ENCODE data around the gene PDIA4.
A peak's percentile ranks its signal among the peaks of the same experiment; 100 is the strongest.
"Not testable (repeated sequence)": the region's sequence is repeated elsewhere in the genome, so short reads cannot be mapped to it uniquely, and the experiment has no call there.

The PDIA4 gene

GRCh38 chr7:149001427-149002068 is 26.8 kb downstream of the PDIA4 start:
- no peak for DNase-seq

- no peak for DNase-seq
Measured at GRCh38 chr7:149000961-149001360, 27.3 kb downstream of the PDIA4 start.

DNA sequence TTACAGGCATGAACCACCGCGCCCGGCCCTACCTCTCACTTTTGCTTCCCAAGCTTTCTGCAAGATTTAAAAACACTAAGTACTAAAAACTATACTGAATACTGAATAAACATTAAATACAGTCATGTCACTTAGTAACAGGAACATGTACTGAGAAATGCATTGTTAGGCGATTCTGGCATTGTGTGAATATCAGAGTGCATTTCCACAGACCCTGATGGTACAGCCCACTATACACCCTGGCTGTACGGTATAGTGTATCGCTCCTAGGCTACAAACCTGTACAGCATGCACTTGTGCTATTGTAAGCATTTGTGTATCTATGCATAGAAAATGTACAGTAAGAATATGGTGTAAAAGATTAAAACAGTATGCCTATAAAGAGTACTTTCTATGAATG is 29.1 kb downstream of the PDIA4 start:
- DNase-seq: no peak

GRCh38 chr7:148997497-148997896 is 30.8 kb downstream of the PDIA4 start:
- no peak for DNase-seq

DNA sequence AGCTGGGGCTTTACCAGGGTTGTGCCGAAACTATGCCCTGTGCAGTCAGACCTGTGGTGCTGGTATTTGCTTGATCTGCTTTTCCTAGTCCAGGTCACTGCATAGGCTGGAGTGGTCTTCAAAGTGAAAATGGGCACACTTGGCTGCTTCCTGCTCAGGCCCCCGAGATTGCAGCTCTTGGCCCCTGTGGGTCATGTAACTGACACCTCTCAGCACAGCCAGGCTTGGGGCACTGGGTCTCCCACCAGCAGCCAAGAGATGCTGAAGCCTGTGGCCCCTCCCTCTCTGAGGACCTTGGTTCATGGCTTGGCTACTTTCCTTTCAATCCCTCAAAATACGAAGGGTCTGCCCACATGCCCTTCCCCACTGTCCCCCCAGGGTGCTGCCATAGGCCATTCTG is 33.7 kb downstream of the PDIA4 start:
- no peak for DNase-seq

DNA sequence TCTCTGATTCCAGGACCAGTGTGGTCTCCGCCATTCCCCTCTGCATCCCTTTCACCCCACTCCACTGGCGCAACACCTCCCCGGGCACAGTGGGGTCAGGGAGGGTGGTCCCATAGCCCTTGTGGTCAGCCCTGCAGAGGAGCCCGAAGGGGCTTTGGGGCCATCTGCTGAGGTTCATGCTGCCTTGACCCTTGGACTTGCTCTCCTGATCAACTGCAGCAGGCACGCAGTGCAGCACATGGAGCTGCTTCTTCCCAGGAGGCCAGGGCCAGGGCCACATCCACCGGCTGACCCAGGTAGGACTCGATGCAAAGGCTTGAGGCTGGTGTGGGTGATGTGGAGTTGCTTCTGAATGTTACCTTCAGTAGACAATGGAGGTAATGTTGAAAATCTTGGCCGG is 35.1 kb downstream of the PDIA4 start:
- DNase-seq: no peak

- no peak for DNase-seq
Measured at GRCh38 chr7:148991536-148991935, 36.8 kb downstream of the PDIA4 start.

DNA sequence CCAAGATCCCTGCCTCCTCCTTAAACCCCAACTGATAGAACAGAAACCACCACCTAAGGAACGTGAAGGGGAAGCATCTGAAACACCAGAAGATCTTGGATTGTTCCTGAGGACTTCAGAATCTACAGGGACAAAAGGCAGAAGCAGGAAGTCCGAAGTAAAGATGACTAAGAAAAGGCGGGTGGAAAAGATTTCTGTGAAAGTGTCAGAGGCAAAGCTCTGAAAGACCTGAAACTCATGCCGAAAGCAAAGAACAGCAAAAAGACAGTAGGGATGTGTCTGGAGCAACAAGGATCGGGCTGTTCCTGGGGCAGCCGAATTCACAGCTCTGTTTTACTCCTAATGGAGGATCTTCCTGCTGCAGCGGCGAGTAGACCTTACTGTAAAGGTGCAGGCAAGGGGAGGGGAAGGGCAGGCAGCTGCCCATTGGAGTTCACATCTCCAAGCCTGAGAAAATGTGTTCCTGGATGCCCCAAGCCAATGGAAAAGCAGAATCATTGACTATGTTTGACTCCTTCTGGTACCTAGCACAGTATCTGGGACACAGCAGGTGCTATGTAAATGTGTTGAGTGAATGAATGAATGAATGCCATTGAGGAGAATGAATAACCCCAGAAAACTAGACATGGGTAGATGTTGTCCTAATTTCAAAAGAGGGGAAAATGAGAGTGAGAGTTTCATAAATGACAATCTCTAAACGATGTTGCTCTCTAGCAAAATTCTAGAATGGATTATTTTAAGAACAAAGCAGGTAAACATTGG is 40.4 kb downstream of the PDIA4 start:
- peak; percentile 38 for DNase-seq

DNA sequence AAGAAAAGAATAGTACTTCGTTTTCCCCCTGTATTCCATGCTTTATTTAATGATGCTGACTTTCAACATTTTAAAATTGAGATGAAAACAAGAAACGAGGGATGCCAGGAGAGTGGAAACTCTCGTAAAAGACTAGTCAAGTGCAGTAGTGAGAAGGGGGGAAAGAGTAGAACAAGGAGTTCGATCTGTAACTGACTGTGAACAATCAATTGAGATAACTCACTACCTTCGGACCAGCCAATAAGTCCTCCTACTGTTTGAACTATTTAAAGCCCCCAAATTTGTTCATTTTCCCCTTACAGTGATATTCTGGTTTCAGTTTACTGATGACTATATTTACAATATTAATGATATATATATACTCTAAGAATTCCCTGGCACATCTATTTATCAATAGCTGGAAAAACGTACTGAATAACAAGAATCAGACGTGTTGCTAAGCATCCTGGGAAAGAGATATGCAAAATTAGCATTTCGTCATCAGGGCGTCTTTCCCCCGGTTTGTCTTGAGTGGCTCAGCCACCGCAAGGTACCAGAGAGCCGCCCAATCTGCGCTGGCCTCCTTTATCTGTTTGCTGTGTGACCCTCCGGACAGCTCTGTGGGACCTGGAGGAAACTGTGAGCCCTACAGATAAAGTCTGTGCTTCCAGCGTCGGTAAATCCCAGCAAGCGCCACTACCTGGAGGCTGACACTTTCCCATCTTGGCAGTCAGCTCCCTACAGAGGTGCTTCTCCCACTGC is 41.1 kb downstream of the PDIA4 start:
- peak; percentile 91 for DNase-seq

- DNase-seq: no peak
Measured at GRCh38 chr7:148986742-148987009, 41.6 kb downstream of the PDIA4 start.

DNA sequence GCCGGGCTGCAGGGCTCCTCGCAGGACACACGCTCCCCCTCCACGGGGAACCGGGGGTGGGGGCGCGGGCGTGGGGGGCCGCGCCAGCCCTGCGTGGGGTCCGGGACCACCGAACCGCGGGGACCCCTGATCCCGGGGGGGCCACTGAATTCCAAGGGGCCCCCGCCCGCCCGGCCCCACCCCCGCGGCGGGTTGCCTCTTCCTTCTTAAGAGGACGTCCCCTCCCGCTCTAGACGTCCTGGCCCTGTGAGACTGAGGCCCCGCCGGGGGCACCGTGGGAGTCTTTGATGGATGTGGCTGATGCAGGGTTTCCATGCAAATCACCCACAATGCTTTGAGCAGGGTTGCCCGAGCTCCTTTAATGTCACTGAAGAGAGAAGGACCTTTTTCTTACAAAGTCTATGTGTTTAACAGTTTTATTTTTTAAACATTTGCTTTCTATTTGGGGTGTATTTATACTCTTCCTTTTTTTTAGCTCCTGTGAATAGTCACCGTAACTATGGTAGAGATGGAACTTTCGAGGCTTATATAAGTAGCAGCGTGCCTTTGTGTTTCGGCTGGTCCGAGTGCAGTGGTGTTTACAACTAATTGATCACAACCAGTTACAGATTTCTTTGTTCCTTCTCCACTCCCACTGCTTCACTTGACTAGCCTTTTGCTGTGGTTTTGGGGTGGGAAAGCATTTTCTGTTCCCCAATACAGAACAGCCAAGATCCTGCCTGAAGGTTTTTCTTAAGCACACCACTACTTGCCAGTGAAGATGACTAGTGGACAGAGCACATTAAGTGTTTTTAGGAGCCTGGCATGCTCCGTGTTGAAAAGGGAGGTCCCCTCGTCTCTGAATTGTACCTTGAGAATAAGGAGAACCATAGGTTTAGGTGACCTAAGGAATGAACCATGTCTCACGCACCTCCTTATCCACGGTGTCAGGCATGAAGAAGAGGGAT is 44.8 kb downstream of the PDIA4 start:
- DNase-seq: peak; percentile 89

- no peak for DNase-seq
Measured at GRCh38 chr7:148982654-148983199, 45.6 kb downstream of the PDIA4 start.

GRCh38 chr7:148979827-148980226 is 48.5 kb downstream of the PDIA4 start:
- no peak for DNase-seq

DNA sequence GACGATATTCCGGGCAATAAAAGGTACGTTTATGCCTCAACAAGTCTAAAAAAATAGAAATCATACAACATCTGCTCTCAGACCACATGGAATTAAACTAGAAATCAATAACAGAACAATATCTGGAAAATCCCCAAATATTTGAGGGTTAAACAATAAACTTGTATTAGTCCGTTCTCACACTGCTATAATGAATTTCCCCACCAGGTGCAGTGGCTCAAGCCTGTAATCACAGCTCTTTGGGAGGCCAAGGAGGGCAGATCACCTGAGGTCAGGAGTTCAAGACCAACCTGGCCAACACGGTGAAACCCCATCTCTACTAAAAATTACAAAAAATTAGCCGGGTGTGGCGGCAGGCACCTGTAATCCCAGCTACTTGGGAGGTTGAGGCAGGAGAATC is 49.2 kb downstream of the PDIA4 start:
- DNase-seq: not testable (repeated sequence)

- no peak for DNase-seq
Measured at GRCh38 chr7:148978091-148978490, 50.2 kb downstream of the PDIA4 start.

DNA sequence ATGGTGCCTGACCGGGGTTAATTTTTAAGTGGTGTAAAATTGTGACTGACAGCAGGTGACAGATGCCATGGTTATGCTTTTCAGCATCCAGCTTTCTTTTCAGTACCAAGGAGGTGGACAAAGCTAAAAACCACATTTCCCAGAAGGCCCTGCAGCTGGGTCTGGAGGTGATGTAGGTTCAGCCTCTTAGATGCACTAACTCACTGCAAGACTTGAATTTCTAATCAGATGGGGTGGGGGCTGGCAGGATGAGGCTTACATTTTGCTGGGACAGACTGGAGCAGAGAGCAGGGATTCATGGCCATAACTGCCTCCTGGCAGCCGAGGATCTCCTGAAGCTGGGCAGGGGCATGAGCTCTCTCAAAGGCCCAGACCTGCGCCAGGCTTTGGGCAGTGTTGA is 52.4 kb downstream of the PDIA4 start:
- DNase-seq: no peak

DNA sequence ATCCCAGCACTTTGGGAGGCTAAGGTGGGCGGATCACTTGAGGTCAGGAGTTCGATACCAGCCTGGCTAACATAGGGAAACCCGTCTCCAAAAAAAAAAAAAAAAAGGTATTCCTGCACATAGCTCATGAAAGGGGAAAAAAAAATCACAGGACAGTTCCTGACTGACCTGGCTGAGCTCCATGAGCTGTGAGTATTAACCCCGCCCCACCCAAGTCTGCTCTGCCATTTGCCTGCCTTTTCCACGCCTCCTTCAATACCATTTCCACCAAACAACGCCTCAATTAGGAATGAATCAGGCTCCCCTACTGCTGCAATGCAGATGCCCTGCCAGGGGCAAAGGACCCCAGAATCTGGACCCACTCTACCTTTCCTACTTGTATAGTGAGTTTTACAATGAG is 55.0 kb downstream of the PDIA4 start:
- DNase-seq: no peak

- DNase-seq: no peak
Measured at GRCh38 chr7:148972375-148972774, 55.9 kb downstream of the PDIA4 start.

GRCh38 chr7:148967602-148968001 is 60.7 kb downstream of the PDIA4 start:
- no peak for DNase-seq

- no peak for DNase-seq
Measured at GRCh38 chr7:148967032-148967372, 61.3 kb downstream of the PDIA4 start.

DNA sequence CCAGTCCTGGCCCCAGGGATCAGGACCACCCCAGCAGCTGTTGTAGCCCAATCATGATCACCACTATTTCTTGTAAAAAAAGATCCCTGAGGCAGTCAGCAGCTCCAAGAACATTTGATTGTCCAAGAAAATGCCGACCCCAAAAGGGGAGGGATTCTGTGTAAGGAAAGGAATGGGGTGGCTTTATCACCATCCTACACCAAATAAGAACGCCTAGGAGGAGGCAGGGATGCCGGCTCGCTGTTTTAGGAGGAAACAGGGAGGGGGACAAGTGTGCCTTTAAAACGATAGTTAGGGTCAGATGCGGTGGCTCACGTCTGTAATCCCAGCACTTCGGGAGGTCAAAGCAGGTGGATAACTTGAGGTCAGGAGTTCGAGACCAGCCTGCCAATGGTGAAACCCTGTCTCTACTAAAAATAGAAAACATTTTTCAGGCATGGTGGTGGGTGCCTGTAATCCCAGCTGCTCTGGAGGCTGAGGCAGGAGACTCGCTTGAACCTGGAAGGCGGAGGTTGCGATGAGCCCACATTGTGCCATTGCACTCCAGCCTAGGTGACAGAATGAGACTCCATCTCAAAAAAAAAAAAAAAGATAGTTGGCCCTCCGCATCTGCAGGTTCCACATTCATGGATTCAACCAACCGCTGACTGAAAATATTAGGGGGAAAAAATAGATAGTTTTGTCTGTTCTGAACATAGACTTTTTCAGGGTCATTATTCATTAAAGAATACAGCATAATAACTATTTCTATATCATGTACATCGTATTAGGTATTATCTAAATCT is 63.6 kb downstream of the PDIA4 start:
- no peak for DNase-seq

All from activated CD4-positive, alpha-beta T cell treated with anti-CD3 and anti-CD28 coated beads, Interleukin-10, Interleukin-2, amounts not matched to agents 100 ng/mL and 50 ng/mL, durations not matched to agents 16 hours and 8 hours (primary cell).